OCI-M1 (cell line): ENCODE data around the gene GINS2.

ENCODE experiments used
- DNase-seq: peaks from one replicate; lab custom pipeline; 2025; lab: John Stamatoyannopoulos, UW

The GINS2 gene

DNA sequence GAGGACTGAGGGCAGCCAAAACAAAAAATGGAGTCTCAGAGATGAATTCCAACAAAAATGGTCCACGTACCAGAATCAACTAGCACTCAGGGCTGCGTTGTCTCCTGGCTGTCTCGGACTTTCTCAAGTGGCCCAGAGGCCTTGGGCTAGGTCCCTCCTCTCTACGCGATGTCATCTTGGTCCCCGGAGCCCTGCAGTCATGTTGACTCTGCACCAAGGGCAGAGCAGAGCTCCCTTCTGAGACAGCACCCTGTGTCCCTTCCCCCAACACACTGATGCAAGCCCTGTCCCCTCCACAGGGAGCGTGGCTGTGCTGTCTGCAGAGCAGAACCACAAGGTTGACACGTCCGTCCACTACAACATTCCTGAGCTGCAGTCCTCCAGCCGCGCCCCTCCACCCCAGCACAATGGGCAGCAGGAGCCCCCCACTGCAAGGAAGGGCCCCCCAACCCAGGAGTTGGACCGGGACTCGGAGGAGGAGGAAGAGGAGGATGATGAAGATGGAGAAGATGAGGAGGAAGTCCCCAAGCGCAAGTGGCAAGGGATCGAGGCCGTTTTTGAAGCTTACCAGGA, 20.8 kb downstream of the GINS2 start:
- no peak for DNase-seq

DNA sequence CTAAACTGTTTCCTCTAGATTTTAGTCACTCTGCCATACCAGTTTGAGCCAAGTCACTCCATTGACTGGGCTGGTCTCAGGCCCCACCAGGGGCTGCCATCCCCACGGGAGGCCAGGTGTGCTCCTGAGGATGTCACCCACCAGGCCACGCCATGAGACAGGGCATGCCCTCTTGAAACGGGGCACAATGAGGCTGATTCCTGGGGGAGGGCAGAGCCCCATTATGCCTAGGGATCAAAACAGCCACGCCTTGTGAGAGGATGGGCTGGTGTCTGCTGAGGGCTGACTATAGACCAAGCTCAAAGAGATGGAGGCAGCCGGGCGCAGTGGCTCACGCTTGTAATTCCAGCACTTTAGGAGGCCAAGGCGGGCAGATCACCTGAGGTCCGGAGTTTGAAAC, 21.5 kb downstream of the GINS2 start:
- no peak for DNase-seq

DNA sequence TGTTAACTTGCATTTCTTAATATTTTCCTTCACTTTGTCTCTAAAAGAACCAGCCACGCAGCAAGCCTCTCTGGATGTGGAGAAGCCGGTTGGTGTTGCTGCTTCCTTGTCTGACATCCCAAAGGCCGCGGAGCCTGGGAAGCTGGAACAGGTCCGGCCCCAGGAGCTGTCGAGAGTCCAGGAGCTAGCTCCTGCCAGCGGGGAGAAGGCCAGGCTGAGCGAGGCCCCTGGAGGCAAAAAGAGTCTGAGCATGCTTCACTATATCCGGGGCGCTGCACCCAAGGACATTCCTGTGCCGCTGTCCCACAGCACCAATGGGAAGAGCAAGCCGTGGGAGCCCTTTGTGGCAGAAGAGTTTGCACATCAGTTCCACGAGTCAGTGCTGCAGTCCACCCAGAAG, 22.8 kb downstream of the GINS2 start:
- DNase-seq, result no peak

DNA sequence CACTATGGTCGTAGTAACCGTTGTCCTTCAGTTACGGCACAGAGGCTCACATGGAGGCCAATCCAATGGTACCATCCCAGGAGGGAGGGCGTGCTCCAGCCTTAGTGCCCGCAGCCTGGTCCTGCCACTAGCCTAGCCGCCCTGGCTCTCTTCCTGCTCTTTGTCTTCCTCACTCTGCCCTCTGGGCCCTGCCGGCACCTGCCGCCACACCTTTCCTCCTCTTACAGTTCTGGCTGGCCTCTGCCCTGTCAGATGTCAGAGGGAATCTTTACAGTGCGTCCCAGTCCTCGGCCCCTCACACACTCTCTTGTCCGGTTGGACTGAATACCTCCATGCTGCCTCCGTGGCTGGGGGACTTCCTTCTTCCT, 23.4 kb downstream of the GINS2 start:
- no peak for DNase-seq

- no peak for DNase-seq
Observed at GRCh38 chr16:85664580-85665372, 24.0 kb downstream of the GINS2 start.

DNA sequence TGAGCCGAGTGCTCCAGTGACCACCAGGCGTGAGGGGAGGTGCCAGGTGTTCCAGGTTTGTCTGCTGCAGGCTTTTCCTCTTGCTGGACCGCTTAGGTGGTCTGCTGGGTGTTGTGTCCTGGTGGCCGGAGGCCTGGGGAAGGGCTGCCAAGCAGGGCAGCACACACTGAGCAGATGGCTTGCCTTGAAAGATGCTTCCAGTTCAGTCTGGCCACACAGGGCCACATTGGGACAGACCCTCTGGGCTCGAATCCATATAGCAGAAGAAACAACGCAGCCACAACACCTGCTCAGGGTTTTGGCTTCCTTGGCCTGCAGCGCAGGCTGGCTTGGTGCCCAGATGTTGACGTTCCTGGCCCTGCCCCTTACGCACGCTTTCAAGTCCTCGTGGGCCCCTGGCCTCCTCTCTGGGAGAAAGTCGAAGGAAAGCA, 24.8 kb downstream of the GINS2 start:
- no peak for DNase-seq

GRCh38 chr16:85662976-85663830, 25.6 kb downstream of the GINS2 start:
- DNase-seq, result no peak

GRCh38 chr16:85662482-85662812, 26.3 kb downstream of the GINS2 start:
- no peak for DNase-seq

- DNase-seq, result no peak
Observed at GRCh38 chr16:85661740-85662481, 26.8 kb downstream of the GINS2 start.

DNA sequence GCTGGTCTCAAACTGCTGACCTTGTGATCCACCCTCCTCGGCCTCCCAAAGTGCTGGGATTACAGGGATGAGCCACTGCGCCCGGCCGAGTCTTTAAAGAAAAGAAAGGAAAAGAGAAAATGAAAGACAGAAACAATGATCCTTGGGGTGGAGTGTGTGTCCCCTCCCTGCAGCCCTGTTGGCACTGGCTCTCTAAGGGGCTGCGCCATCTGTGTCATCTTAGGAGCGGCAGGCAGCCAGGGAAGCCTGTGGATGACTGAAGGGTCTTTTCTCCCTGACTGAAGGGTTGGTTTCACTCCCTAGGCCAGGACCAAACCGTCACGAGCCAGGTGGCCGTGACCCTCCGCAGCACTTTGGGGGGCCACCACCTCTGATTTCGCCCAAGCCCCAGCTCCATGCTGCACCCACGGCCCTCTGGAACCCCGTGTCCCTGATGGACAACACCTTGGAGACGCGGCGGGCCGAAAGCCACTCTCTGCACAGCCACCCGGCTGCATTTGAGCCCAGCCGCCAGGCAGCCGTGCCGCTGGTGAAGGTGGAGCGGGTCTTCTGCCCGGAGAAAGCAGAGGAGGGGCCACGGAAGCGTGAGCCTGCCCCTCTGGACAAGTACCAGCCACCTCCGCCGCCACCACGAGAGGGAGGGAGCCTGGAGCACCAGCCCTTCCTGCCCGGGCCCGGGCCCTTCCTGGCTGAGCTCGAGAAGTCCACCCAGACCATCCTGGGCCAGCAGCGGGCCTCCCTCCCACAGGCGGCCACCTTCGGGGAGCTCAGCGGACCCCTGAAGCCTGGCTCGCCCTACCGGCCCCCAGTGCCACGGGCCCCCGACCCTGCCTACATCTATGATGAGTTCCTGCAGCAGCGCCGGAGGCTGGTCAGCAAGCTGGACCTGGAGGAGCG, 27.7 kb downstream of the GINS2 start:
- no peak for DNase-seq

DNA sequence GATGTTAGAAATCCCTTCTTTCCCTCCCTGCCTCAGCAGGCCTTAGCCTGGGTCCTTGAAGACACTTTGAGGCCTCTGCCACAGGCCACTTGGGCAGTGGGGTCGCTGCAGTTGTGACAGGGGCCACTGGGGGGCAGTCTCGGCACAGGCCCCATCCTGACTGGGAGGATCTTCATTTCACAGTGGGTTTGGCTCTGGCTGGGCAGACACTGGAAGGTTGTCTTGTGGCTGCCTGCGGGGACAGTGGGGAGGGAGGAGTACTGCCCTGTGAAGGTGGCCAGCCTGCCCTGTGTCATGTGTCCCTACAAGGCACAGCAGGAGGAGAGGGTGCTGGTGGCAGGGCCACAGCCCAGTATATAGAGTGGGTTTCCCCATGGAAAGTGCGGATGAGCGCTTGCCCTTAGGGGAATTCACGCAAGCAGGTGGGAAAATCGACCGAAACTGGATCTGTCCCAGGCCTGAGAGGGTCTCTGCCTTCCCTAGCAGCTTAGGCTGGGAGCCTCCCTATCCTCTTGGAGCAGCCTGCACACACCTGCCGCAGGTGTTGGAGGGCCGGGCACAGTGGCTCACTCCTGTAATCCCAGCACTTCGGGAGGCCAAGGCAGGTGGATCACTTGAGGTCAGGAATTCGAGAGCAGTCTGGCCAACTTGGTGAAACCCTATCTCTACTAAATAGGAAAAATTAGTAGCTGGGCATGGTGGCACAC, 28.8 kb downstream of the GINS2 start:
- peak; percentile 80 for DNase-seq

GRCh38 chr16:85659336-85659735, 29.4 kb downstream of the GINS2 start:
- no peak for DNase-seq

DNA sequence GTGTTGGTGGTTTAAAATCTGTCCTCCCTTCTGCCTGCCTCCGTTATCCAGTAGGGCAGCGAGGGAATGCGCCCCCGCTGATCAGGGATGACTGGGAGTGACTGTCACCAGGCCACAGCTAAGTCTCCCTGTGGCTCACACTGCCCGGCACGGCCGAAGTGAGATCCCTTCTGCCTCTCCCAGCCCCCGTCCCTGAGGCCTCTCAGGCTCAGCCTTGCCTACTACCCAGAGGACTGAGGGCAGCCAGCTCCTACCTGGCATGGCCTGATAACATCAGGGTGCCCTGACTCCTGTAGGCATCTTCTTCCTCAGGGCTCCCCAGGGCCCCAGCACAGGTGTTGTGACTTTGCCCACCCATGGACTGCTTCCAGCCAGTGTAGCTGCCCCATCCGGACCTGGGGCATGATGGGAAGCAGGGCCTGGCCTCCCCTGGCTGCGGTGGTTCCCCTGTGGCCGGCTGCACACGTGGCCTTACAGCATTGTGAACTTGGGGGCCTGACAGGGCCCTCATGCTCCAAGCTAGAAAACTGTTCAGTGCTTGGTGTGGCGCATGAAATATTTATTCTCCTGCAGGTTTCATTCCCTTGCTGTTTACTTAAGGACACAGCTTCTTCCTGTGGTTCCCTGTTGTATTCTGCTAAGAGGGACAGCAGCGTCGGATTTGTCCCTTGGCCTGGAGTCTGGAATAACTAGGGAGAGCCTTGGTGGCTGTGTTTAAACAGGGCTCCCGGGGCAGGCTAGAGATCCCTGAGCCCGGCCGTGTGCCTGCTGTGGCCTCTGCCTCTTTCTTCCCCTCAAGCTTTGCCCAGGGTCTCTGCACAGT, 30.0 kb downstream of the GINS2 start:
- no peak for DNase-seq

DNA sequence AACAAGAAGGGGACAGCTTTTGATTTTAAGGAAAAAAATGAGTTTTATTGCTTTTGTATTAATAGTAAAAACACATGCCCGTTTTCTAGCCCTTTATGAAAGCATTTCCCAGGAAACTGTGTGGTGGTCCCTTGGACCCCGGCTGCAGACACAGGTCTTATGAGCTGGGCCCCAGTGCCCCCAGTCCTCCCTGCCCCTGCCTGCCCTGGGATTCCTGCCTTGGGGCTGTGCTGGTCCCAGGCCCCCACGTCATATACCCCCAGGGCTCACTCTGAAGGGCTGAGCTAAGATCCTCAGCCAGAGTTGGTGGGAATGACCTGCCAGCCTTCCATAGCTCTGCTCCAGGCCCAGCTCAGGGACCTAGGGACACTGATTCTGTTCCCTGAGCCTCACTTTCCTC, 30.8 kb downstream of the GINS2 start:
- DNase-seq, result no peak

- DNase-seq, result no peak
Observed at GRCh38 chr16:85657267-85657650, 31.5 kb downstream of the GINS2 start.

GRCh38 chr16:85656351-85657266, 32.1 kb downstream of the GINS2 start:
- no peak for DNase-seq

GRCh38 chr16:85655216-85656129, 33.3 kb downstream of the GINS2 start:
- no peak for DNase-seq
